OCI-LY1 (cell line): ENCODE measurements around the gene SIM2.

Experiments used
- CTCF ChIP-seq: fragments of 200-600 bp; sonication (generic), shearing (Covaris generic); IDR thresholded peaks from 2 replicates; pipeline ENCODE4 v1.5.1; 2017; ENCODE audit warnings: mild to moderate bottlenecking, antibody characterized with exemption, low read length, moderate library complexity, mixed read lengths
- EZH2 ChIP-seq: fragments of 200-600 bp; sonication (generic), shearing (Covaris generic); IDR thresholded peaks from 2 replicates; pipeline ENCODE4 v1.8.0; 2017; ENCODE audit warnings: borderline replicate concordance, mixed run types, mild to moderate bottlenecking, antibody characterized with exemption, low read length, moderate library complexity, mixed read lengths

- TF ChIP-seq CTCF, result no peak
- TF ChIP-seq EZH2, result no peak
These were observed 40.0 kb upstream of the SIM2 start for GRCh38 chr21:36658926-36659325.
